Kidney tubule cell (primary cell): ENCODE results near the gene DRC3.
"Not testable (repeated sequence)": the region's sequence is repeated elsewhere in the genome, so short reads cannot be mapped to it uniquely, and the experiment has no call there.

Experiments used
- DNase-seq: peaks from one replicate; pipeline ENCODE4 v3.0.0-alpha.2; 2018; ENCODE audit warnings: low spot score

The DRC3 gene

GRCh38 chr17:17942846-17943245, 29.8 kb upstream of the DRC3 start:
- no peak for DNase-seq

- no peak for DNase-seq
Observed at GRCh38 chr17:17943281-17943984, 29.2 kb upstream of the DRC3 start.

- no peak for DNase-seq
Observed at GRCh38 chr17:17944242-17944641, 28.4 kb upstream of the DRC3 start.

- no peak for DNase-seq
Observed at GRCh38 chr17:17944743-17945142, 27.9 kb upstream of the DRC3 start.

GRCh38 chr17:17946093-17946492, 26.6 kb upstream of the DRC3 start:
- DNase-seq, result no peak

- no peak for DNase-seq
Observed at GRCh38 chr17:17947309-17947708, 25.4 kb upstream of the DRC3 start.

- no peak for DNase-seq
Observed at GRCh38 chr17:17947966-17948365, 24.7 kb upstream of the DRC3 start.

- DNase-seq, result no peak
Observed at GRCh38 chr17:17950347-17950746, 22.3 kb upstream of the DRC3 start.

- DNase-seq, result no peak
Observed at GRCh38 chr17:17950806-17951205, 21.9 kb upstream of the DRC3 start.

GRCh38 chr17:17951524-17951923, 21.1 kb upstream of the DRC3 start:
- DNase-seq, result no peak

- no peak for DNase-seq
Observed at GRCh38 chr17:17952691-17953090, 20.0 kb upstream of the DRC3 start.

GRCh38 chr17:17954079-17954478, 18.6 kb upstream of the DRC3 start:
- DNase-seq, result no peak

GRCh38 chr17:17955790-17956341, 16.8 kb upstream of the DRC3 start:
- not testable (repeated sequence) for DNase-seq

GRCh38 chr17:17957584-17957916, 15.1 kb upstream of the DRC3 start:
- no peak for DNase-seq

- peak; percentile 33 for DNase-seq
Observed at GRCh38 chr17:17958982-17959381, 13.7 kb upstream of the DRC3 start.

- DNase-seq, result peak; percentile 91
Observed at GRCh38 chr17:17959520-17960361, 12.9 kb upstream of the DRC3 start.

GRCh38 chr17:17960500-17961030, 12.1 kb upstream of the DRC3 start:
- no peak for DNase-seq

GRCh38 chr17:17963066-17963465, 9.6 kb upstream of the DRC3 start:
- DNase-seq, result no peak

- DNase-seq, result no peak
Observed at GRCh38 chr17:17963694-17964436, 8.8 kb upstream of the DRC3 start.

- no peak for DNase-seq
Observed at GRCh38 chr17:17964710-17965109, 8.0 kb upstream of the DRC3 start.

- DNase-seq, result no peak
Observed at GRCh38 chr17:17965152-17965721, 7.4 kb upstream of the DRC3 start.

- no peak for DNase-seq
Observed at GRCh38 chr17:17966399-17966798, 6.3 kb upstream of the DRC3 start.
